ENCODE results near the gene RAB9B.

RAB9B gene

GRCh38 chrX:103831803-103832544 is at the start of gene RAB9B:
Gene RAB9B (minus strand): TSS chrX:103832257. CDS start chrX:103825784, 6,473 bp downstream.
- DNase-seq: peak; percentile 53 to 66

DNA sequence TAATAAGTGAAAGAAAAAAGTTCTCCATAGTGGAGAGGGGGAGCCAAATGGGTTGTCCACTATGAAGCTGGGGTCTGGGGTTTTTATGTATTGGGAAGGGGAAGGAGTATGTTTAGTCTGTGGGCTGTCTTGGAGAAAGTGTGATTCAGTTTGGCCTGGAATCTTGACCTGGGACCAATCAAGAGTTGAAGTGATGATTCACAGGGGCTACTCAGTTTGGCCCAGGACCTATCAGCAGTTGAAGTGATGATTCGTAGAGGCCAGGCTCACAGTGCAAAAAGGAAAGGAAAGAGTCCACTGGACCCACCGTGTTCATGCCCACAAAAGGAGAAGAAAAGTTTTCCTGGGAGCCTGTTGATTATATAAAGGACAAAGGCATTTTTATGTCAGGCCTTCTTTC is 47.3 kb upstream of the RAB9B start:
- TF ChIP-seq GATA1 (IDR thresholded peaks at IDR 0.05; ENCODE audit: low read depth, low read length) (no peak), POLR2A (IDR thresholded peaks at IDR 0.05; ENCODE audit: low read length) (no peak)
- DNase-seq: no peak

More at GRCh38 chrX:103831803-103832544, at the start of gene RAB9B:
- TF ChIP-seq GATA1 (IDR thresholded peaks at IDR 0.05; ENCODE audit: low read depth, low read length): no peak
- TF ChIP-seq POLR2A (IDR thresholded peaks at IDR 0.05; ENCODE audit: low read length): no peak

GRCh38 chrX:103878466-103879122 is 46.5 kb upstream of the RAB9B start:
- no peak for DNase-seq
- TF ChIP-seq POLR2A (IDR thresholded peaks at IDR 0.05; ENCODE audit: low read length) (no peak), GATA1 (IDR thresholded peaks at IDR 0.05; ENCODE audit: low read depth, low read length) (no peak)

GRCh38 chrX:103877571-103877970 is 45.5 kb upstream of the RAB9B start:
- TF ChIP-seq GATA1 (IDR thresholded peaks at IDR 0.05; ENCODE audit: low read depth, low read length) (no peak), POLR2A (IDR thresholded peaks at IDR 0.05; ENCODE audit: low read length) (no peak)
- no peak for DNase-seq

- no peak for TF ChIP-seq GATA1 (IDR thresholded peaks at IDR 0.05; ENCODE audit: low read depth, low read length)
- TF ChIP-seq POLR2A (IDR thresholded peaks at IDR 0.05; ENCODE audit: low read length): no peak
- no peak for DNase-seq
Measured at GRCh38 chrX:103864886-103865534, 33.0 kb upstream of the RAB9B start.

DNA sequence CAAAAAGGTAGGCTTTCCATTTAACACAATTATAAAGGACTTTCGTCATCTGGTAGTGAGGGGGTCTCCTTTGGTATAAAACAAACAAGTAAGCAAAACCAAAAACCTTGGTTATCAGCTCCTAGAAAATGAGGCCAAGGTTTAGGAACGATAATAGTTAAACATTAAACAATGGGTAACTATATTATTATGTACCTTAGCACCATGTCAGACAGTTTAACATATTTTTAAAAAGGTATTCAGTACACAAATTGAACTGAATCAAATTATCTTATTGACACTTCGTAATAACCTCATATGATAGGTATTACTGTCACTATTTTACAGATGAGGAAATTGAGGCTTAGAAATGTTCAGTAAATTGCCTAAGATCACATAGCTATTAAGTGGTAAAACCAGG is 32.1 kb upstream of the RAB9B start:
- no peak for DNase-seq
- TF ChIP-seq POLR2A (IDR thresholded peaks at IDR 0.05; ENCODE audit: low read length): no peak
- TF ChIP-seq GATA1 (IDR thresholded peaks at IDR 0.05; ENCODE audit: low read depth, low read length): no peak

- no peak for TF ChIP-seq POLR2A (IDR thresholded peaks at IDR 0.05; ENCODE audit: low read length)
- no peak for TF ChIP-seq GATA1 (IDR thresholded peaks at IDR 0.05; ENCODE audit: low read depth, low read length)
- DNase-seq: no peak
Measured at GRCh38 chrX:103861200-103861599, 29.1 kb upstream of the RAB9B start.

DNA sequence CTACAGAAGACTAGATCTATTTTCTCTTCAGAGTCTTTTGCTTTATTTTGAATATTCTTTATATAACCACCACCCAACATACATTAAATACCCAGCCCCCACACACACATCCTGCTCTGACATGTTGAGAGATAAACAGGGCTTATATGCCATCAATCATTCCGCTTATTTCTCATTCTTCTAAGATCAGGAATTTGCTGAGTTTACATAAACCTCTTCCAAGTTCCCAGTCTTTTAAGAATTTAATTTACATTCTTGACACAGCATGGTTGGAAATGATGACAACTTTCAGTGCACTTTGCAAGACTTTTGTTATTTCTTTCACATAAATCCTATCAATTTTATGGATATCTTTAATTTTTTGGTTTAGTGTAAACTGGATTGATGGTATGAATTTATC is 17.5 kb upstream of the RAB9B start:
- TF ChIP-seq GATA1 (IDR thresholded peaks at IDR 0.05; ENCODE audit: low read depth, low read length) (no peak), POLR2A (IDR thresholded peaks at IDR 0.05; ENCODE audit: low read length) (no peak)
- DNase-seq: no peak

- DNase-seq: no peak
Measured at GRCh38 chrX:103847174-103847870, 15.3 kb upstream of the RAB9B start.

GRCh38 chrX:103846386-103846785 is 14.3 kb upstream of the RAB9B start:
- no peak for TF ChIP-seq POLR2A (IDR thresholded peaks at IDR 0.05; ENCODE audit: low read length)
- no peak for TF ChIP-seq GATA1 (IDR thresholded peaks at IDR 0.05; ENCODE audit: low read depth, low read length)
- no peak for DNase-seq

More at GRCh38 chrX:103847174-103847870, 15.3 kb upstream of the RAB9B start:
- TF ChIP-seq POLR2A (IDR thresholded peaks at IDR 0.05; ENCODE audit: low read length): no peak
- no peak for TF ChIP-seq GATA1 (IDR thresholded peaks at IDR 0.05; ENCODE audit: low read depth, low read length)

DNA sequence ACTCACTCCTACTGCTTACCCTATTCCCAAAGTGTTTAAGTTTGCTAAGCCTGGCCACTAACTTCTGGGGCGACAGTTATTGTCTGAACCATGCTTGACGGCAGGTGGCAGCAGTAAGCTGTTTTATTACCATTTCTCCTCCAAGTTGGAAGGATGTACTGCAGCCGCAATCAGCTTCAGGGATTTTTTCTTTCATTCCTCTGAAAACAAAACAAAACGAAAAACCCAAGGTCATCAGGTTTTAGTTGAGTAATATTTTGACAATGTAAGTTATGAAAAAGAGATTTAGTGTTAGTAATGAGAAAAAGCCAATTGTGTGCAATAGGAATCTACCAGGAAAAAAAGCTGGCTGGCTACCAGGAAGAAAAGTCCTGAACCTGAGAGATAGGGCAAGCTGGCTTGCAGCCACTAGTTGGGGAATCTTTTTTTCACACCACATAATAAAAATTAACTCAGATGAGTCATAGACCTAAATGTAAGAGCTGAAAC is 13.2 kb upstream of the RAB9B start:
- DNase-seq: peak; percentile 22 to 65
- no peak for TF ChIP-seq GATA1 (IDR thresholded peaks at IDR 0.05; ENCODE audit: low read depth, low read length)

GRCh38 chrX:103839404-103839803 is 7.3 kb upstream of the RAB9B start:
- DNase-seq: no peak
- no peak for TF ChIP-seq GATA1 (IDR thresholded peaks at IDR 0.05; ENCODE audit: low read depth, low read length)
- TF ChIP-seq POLR2A (IDR thresholded peaks at IDR 0.05; ENCODE audit: low read length): no peak

DNA sequence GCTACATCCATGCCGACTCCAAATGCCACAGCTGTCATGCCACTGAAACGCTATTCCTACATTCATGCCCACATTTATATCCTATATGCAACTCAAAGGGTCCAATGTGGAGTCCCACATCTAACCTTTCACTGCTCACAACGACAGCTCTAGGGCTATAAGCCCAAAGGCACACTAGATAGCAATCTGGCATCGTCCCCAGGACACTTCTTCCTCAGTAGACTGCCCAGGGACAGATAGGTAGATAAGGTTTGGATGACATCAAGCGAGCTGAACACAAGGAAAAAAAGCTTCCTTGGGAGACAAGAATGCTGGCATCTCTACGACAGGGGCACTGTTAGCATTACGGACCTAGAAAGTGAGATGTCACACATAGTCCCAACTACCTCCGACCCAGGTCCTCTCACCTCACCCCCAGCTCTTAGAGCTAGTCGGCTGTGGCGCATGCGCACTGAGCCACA is 685 bp downstream of the RAB9B start:
- TF ChIP-seq GATA1 (IDR thresholded peaks at IDR 0.05; ENCODE audit: low read depth, low read length) (no peak), POLR2A (IDR thresholded peaks at IDR 0.05; ENCODE audit: low read length) (no peak)
- DNase-seq: no peak

GRCh38 chrX:103830848-103831247 is 1.2 kb downstream of the RAB9B start:
- DNase-seq: no peak
- TF ChIP-seq GATA1 (IDR thresholded peaks at IDR 0.05; ENCODE audit: low read depth, low read length) (no peak), POLR2A (IDR thresholded peaks at IDR 0.05; ENCODE audit: low read length) (no peak)
